Transverse colon (tissue), 3 donors: ENCODE results near the gene ARMC3.

Experiments
- CTCF ChIP-seq, 5 experiments: fragments of 200-600 bp in 3 of 5; fragments of 450-650 bp in 2 of 5; sonication (generic) in 3 of 5; IDR thresholded peaks; 1 replicate in 2 of 5; 2 replicates in 3 of 5; pipeline ENCODE4 v1.5.1; 2016 to 2017; ENCODE audit warnings: antibody characterized with exemption in 5 of 5, inconsistent platforms in 3 of 5, mild to moderate bottlenecking in 2 of 5, moderate library complexity in 1 of 5
- EP300 ChIP-seq: sonication (generic); formaldehyde crosslinking; IDR thresholded peaks from one replicate; pipeline ENCODE4 v1.6.1; 2017; ENCODE audit warnings: antibody characterized with exemption, low read depth
- POLR2A ChIP-seq: fragments of 450-650 bp; IDR thresholded peaks from one replicate; pipeline ENCODE4 v1.6.1; 2016; ENCODE audit warnings: antibody characterized with exemption, mild to moderate bottlenecking, moderate library complexity

GRCh38 chr10:23063973-23064812 is 136.3 kb downstream of the ARMC3 start:
- TF ChIP-seq CTCF (IDR thresholded peaks at IDR 0.05), result no peak
- no peak for TF ChIP-seq POLR2A
- no peak for TF ChIP-seq EP300
